Measurements from ENCODE around the gene C9orf50. TPM values are rescaled to one million over a fixed set of nuclear protein-coding genes. Genes with fewer than 3 reads are reported as not detected.
A peak's percentile ranks its signal among the peaks of the same experiment; 100 is the strongest.

C9orf50 gene
- total and polyA plus RNA-seq, 2 experiments from 2014 or later, result 2.5 to 2.9 TPM

DNA sequence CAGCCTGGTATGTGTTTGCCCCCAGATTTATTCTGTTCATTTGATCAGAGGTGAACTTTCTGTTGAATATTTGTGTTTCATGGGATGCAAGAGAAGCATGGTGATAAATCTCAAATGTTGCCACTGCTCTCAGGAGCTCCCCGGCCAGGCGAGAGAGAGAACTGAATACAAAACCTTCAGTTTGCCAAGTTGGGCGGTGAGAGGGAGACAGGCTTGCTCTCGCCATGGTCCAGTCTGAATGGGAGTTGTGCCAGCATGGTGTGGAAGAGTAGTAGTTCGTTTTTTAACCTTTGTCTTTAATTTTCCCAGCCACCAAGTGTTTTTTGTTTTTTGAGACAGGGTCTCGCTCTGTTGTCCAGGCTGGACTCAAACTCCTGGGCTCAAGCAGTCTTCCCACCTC, 7.8 kb upstream of the C9orf50 start:
- Histone ChIP-seq H3K27ac (no peak overlapping the region), H3K9me3 (ENCODE audit: low read depth) (no peaks in the 10 kb centered on the region)
- no peak for DNase-seq (ENCODE audit: low read depth in 1 of 2, low spot score in 1 of 2)

GRCh38 chr9:129627556-129628440, 6.9 kb upstream of the C9orf50 start:
- Histone ChIP-seq H3K36me3 (no peaks in the 10 kb centered on the region), H3K27ac (no peak overlapping the region)
- DNase-seq (ENCODE audit: low read depth in 1 of 2, low spot score in 1 of 2), result no peak

More for the DNA sequence above, 7.8 kb upstream of the C9orf50 start:
- H3K4me3 ChIP-seq, result no peak overlapping the region
- H3K27me3 ChIP-seq, result no peaks in the 10 kb centered on the region
- H3K36me3 ChIP-seq, result no peaks in the 10 kb centered on the region
- peaks cover 30% of the 10 kb centered on the region for H3K4me1 ChIP-seq (ENCODE audit: low read depth)
- TF ChIP-seq CTCF (IDR thresholded peaks at IDR 0.05; ENCODE audit: low read depth, low read length), result no peak

GRCh38 chr9:129626625-129627284, 5.9 kb upstream of the C9orf50 start:
- TF ChIP-seq CTCF (IDR thresholded peaks at IDR 0.05; ENCODE audit: low read depth, low read length), result no peak
- Histone ChIP-seq H3K4me1 (ENCODE audit: low read depth) (peaks cover 20% of the 10 kb centered on the region), H3K27me3 (peaks cover 2% of the 10 kb centered on the region), H3K4me3 (peak overlapping the region; percentile 56), H3K9me3 (ENCODE audit: low read depth) (no peaks in the 10 kb centered on the region), H3K27ac (peak overlapping the region; percentile 81), H3K36me3 (no peaks in the 10 kb centered on the region)
- DNase-seq (ENCODE audit: low read depth in 1 of 2, low spot score in 1 of 2), result peak in 1 of 2 donors; percentile 82

More at GRCh38 chr9:129627556-129628440, 6.9 kb upstream of the C9orf50 start:
- H3K27me3 ChIP-seq, result no peaks in the 10 kb centered on the region
- H3K4me1 ChIP-seq (ENCODE audit: low read depth), result peaks cover 30% of the 10 kb centered on the region
- no peaks in the 10 kb centered on the region for H3K9me3 ChIP-seq (ENCODE audit: low read depth)
- TF ChIP-seq CTCF (IDR thresholded peaks at IDR 0.05; ENCODE audit: low read depth, low read length), result no peak
- no peak overlapping the region for H3K4me3 ChIP-seq

- Histone ChIP-seq H3K9me3 (ENCODE audit: low read depth) (no peaks in the 10 kb centered on the region), H3K27me3 (peaks cover 8% of the 10 kb centered on the region), H3K4me3 (peak within 1 kb of the TSS; percentile 56), H3K4me1 (ENCODE audit: low read depth) (peaks cover 17% of the 10 kb centered on the region), H3K36me3 (no peaks in the 10 kb centered on the region), H3K27ac (peak within 1 kb of the TSS; percentile 81)
- no peak for TF ChIP-seq CTCF (IDR thresholded peaks at IDR 0.05; ENCODE audit: low read depth, low read length)
- peak; percentile 87 to 92 for DNase-seq (ENCODE audit: low read depth in 1 of 2, low spot score in 1 of 2)
Observed at GRCh38 chr9:129626079-129626624, 5.3 kb upstream of the C9orf50 start, which contains the start of gene NTMT1. TSS of gene NTMT1 (plus strand) at chr9:129626163. CDS start at chr9:129632704, 6,541 bp downstream.

- Histone ChIP-seq H3K4me1 (ENCODE audit: low read depth) (peaks cover 15% of the 10 kb centered on the region), H3K4me3 (no peak overlapping the region), H3K27me3 (peaks cover 10% of the 10 kb centered on the region), H3K36me3 (no peaks in the 10 kb centered on the region), H3K9me3 (ENCODE audit: low read depth) (no peaks in the 10 kb centered on the region), H3K27ac (no peak overlapping the region)
- DNase-seq (ENCODE audit: low read depth in 1 of 2, low spot score in 1 of 2), result peak in 1 of 2 donors; percentile 55
- no peak for TF ChIP-seq CTCF (IDR thresholded peaks at IDR 0.05; ENCODE audit: low read depth, low read length)
Observed at GRCh38 chr9:129624947-129625346, 4.0 kb upstream of the C9orf50 start.
